K562 (cell line): ENCODE results near the gene TRIM47. TPM values are rescaled to one million over a fixed set of nuclear protein-coding genes. Genes with fewer than 3 reads are reported as not detected.
A peak's percentile ranks its signal among the peaks of the same experiment; 100 is the strongest.

Experiments
- ATAC-seq: fragments of 200-7000 bp; cut with Tn5 transposase; 3 replicates; pipeline ENCODE4 v1.9.1; 2020; ENCODE audit warnings: moderate library complexity
- BruUV-seq: library from RNA; stranded (reverse); fragments of 400-500 nt; replicated peaks from 2 replicates; lab custom pipeline; 2021; lab: Mats Ljungman, UMichigan
- CTCF ChIA-PET: fragments of 300-600 bp; formaldehyde crosslinking; extraction: SDS; loops from one replicate; lab custom pipeline; 2021; ENCODE audit warnings: low intra/inter-chr PET ratio; lab: Yijun Ruan, JAX
- POLR2A ChIA-PET: fragments of 300-600, 350-650 bp; sonication (Branson Sonifier 250); formaldehyde crosslinking; extraction: SDS; loops from one replicate; lab custom pipeline; 2021; ENCODE audit warnings: antibody characterized with exemption, inconsistent platforms; lab: Yijun Ruan, JAX
- DNase-seq, 4 experiments: peaks; one replicate each; pipeline versions ENCODE4 v3.0.0 to v3.0.0-alpha.2; 2011 to 2018; ENCODE audit warnings: low spot score in 3 of 4, mixed read lengths in 3 of 4; ENCODE audit errors: extremely low read depth in 1 of 4
- FAIRE-seq: peaks from 2 replicates; lab custom pipeline; 2011; peaks lifted over from hg19 to GRCh38; lab: Jason Lieb, UNC
- H2AFZ ChIP-seq: 2 replicates; pipeline ENCODE4 v1.6.0; 2011; ENCODE audit warnings: low read depth, low read length, control low read depth, inconsistent platforms
- H3K27ac ChIP-seq: fragments of 200-600 bp; 3 replicates; pipeline ENCODE4 v1.8.0; 2011; ENCODE audit warnings: low read depth, mild to moderate bottlenecking, control low read depth, inconsistent platforms, low read length, moderate library complexity, mixed read lengths; ENCODE audit errors: extremely low read depth
- H3K27me3 ChIP-seq, 2 experiments: fragments of 300-600 bp in 1 of 2; 2 replicates in 1 of 2; 3 replicates in 1 of 2; pipeline versions ENCODE4 v1.6.0 to v1.8.0; 2011; ENCODE audit warnings: inconsistent platforms in 2 of 2, low read length in 2 of 2, mild to moderate bottlenecking in 1 of 2, mixed read lengths in 1 of 2, moderate library complexity in 1 of 2; ENCODE audit not compliant: control insufficient read depth in 2 of 2, insufficient read depth in 2 of 2
- H3K36me3 ChIP-seq: fragments of 300-600 bp; 3 replicates; pipeline ENCODE4 v1.8.0; 2011; ENCODE audit warnings: mild to moderate bottlenecking, low read length, inconsistent platforms; ENCODE audit not compliant: control insufficient read depth, insufficient read depth
- H3K4me1 ChIP-seq, 2 experiments: fragments of 200-600 bp in 1 of 2; replicated peaks in 1 of 2; 2 replicates in 1 of 2; 3 replicates in 1 of 2; pipeline versions ENCODE4 v1.5.1 to v1.8.0; 2011; ENCODE audit warnings: inconsistent platforms in 2 of 2, low read length in 2 of 2, mild to moderate bottlenecking in 1 of 2, mixed read lengths in 1 of 2, moderate library complexity in 1 of 2; ENCODE audit not compliant: control insufficient read depth in 2 of 2, insufficient read depth in 2 of 2
- H3K4me2 ChIP-seq: 2 replicates; pipeline ENCODE4 v1.6.1; 2011; ENCODE audit warnings: low read length, control low read depth, inconsistent platforms, mixed read lengths; ENCODE audit not compliant: insufficient read depth
- H3K4me3 ChIP-seq: fragments of 200-600 bp; sonication (generic), shearing (Covaris generic); 2 replicates; pipeline ENCODE4 v1.5.1; 2016; ENCODE audit warnings: control low read depth, inconsistent platforms
- H3K79me2 ChIP-seq: fragments of 200-600 bp; 3 replicates; pipeline ENCODE4 v1.8.0; 2011; ENCODE audit warnings: low read length, inconsistent platforms; ENCODE audit not compliant: control insufficient read depth, insufficient read depth
- H3K9ac ChIP-seq, 2 experiments: 2 replicates each; pipeline versions ENCODE4 v1.6.0 to v1.6.1; 2011; ENCODE audit warnings: low read depth in 2 of 2, low read length in 2 of 2, control low read depth in 1 of 2, inconsistent platforms in 1 of 2, mild to moderate bottlenecking in 1 of 2, mixed read lengths in 1 of 2; ENCODE audit not compliant: insufficient read depth in 1 of 2
- H3K9me1 ChIP-seq: one replicate; pipeline ENCODE4 v1.6.0; 2011; ENCODE audit warnings: inconsistent platforms, mild to moderate bottlenecking, low read length, moderate library complexity; ENCODE audit not compliant: control insufficient read depth, insufficient read depth
- H3K9me3 ChIP-seq: replicated peaks from 2 replicates; pipeline ENCODE4 v1.5.1; 2011; ENCODE audit warnings: low read depth, low read length, inconsistent platforms; ENCODE audit not compliant: control insufficient read depth, insufficient read depth
- H4K20me1 ChIP-seq: replicated peaks from 2 replicates; pipeline ENCODE4 v1.6.1; 2011; ENCODE audit warnings: low read length, inconsistent platforms, mixed read lengths; ENCODE audit not compliant: control insufficient read depth, insufficient read depth
- HCFC1 ChIP-seq: IDR thresholded peaks from 2 replicates; pipeline ENCODE4 v1.6.1; 2012; ENCODE audit warnings: low read depth, low read length, improper control_type of control experiment
- RBFOX2 ChIP-seq: fragments of 200-400 bp; formaldehyde crosslinking; IDR thresholded peaks from 2 replicates; pipeline ENCODE4 v1.6.1; 2017; ENCODE audit warnings: low read depth, mild to moderate bottlenecking, low read length, moderate library complexity
- STAG1 ChIP-seq: sonication (generic); formaldehyde crosslinking; IDR thresholded peaks from 2 replicates; pipeline ENCODE4 v1.5.0; 2020; ENCODE audit warnings: missing genetic modification reagents, borderline replicate concordance
- ZKSCAN8 ChIP-seq: fragments of 200-800 bp; sonication (Bioruptor generic); IDR thresholded peaks from 2 replicates; pipeline ENCODE4 v1.6.1; 2016; ENCODE audit warnings: missing genetic modification characterization, missing compliant biosample characterization
- WGBS: fragments of 100-300 bp; shearing (Covaris generic); methylation state at CpG from one replicate; pipeline ENCODE4 v1.1.6; 2016; ENCODE audit warnings: low coverage, mixed read lengths; ENCODE audit not compliant: insufficient coverage; ENCODE audit errors: missing lambda C conversion rate; 5-methylcytosine and 5-hydroxymethylcytosine counted together
- in situ Hi-C: fragments of 300-500 bp; cut with MboI; formaldehyde crosslinking; loops from 4 replicates; pipeline ENCODE4 v1.15.0; 2018; ENCODE audit warnings: inconsistent platforms, mixed read lengths
- intact Hi-C: fragments of 100-400 bp; cut with micrococcal nuclease; formaldehyde crosslinking; loops from 2 replicates; pipeline ENCODE4 v1.14.2; 2022
- polyA plus RNA-seq, 8 experiments: library from polyadenylated mRNA; depleted of rRNA in 4 of 8; stranded (reverse) in 5 of 8; unstranded in 3 of 8; fragments of >200 nt; fragmentation: Nextera tagmentation in 2 of 8; fragmentation: Illumina TruSeq in 1 of 8; extraction: Ambion mirVana in 2 of 8; extraction: Trizol in 1 of 8; gene quantifications; 2 replicates each; pipeline versions ENCODE4 v1.2.1 to v1.2.3, GENCODE V29; 2011 to 2014; ENCODE audit warnings: inconsistent platforms in 1 of 8, missing spikeins in 1 of 8
- total RNA-seq, 7 experiments: library from RNA; depleted of rRNA in 6 of 7; stranded (reverse); fragments of >200 nt in 6 of 7; fragmentation: Illumina TruSeq in 2 of 7; extraction: Trizol in 2 of 7; gene quantifications; 2 replicates each; pipeline versions ENCODE4 v1.2.1 to v1.2.3, GENCODE V29; 2011 to 2021; ENCODE audit warnings: low replicate concordance in 1 of 7
- TF ChIP-seq, protein P1 (sequence below): sonication (generic); formaldehyde crosslinking; IDR thresholded peaks from 2 replicates; pipeline ENCODE4 v1.8.1; 2023; ENCODE audit warnings: mild to moderate bottlenecking, missing genetic modification reagents

Gene TRIM47
- total and polyA plus RNA-seq, 9 of the 15 experiments (the other 6 are each of a cell fraction or from before 2014, with no cell fraction given) = 0.56 to 6.1 (median 3.2) TPM

DNA sequence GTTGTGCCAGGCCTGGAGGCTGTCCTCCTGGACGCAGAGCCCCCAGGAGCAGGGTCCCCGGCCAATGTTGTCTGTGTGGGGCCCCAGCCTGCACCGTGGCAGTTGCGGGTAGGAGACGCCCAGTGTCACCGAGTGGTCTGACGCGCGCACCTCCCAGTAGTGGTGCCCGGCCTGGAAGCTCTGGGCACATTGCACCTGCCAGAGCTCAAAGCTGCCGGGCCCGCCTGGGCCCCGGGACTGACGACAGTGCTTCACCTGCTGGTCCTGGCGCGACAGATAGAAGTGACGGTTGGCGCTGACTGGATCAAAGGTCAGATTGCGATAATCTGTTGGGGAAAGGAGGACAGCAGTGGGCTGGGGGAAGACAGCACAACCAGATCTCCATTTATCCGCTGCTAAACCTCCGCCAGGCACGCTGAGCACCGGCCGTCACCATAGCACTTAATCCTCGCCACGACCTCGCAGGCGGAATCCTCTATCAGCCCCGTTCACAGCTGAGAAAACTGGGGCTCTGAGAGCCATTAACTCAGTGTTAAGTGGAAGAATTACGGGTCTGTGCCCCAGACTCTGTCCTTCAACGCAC, 12.7 kb upstream of the TRIM47 start:
- Histone ChIP-seq H2AFZ (no peak overlapping the region), H3K4me2 (no peak overlapping the region), H3K27ac (no peak overlapping the region), H3K36me3 (peaks cover 34% of the 10 kb centered on the region; the same call in 1 of the 3 replicates), H3K27me3 (no peaks in the 10 kb centered on the region), H3K9ac (peak overlapping the region in 1 of 2 experiments; percentile 77; a peak in 2 of 4 replicates), H3K4me3 (no peak overlapping the region), H3K9me3 (no peaks in the 10 kb centered on the region), H3K4me1 (peaks cover 10 to 59% of the 10 kb centered on the region in 2 experiments; a peak in 4 of 5 replicates), H3K9me1 (peaks cover 4% of the 10 kb centered on the region), H3K79me2 (peaks cover 24% of the 10 kb centered on the region), H4K20me1 (no peaks in the 10 kb centered on the region)
- TF ChIP-seq, protein P1, sequence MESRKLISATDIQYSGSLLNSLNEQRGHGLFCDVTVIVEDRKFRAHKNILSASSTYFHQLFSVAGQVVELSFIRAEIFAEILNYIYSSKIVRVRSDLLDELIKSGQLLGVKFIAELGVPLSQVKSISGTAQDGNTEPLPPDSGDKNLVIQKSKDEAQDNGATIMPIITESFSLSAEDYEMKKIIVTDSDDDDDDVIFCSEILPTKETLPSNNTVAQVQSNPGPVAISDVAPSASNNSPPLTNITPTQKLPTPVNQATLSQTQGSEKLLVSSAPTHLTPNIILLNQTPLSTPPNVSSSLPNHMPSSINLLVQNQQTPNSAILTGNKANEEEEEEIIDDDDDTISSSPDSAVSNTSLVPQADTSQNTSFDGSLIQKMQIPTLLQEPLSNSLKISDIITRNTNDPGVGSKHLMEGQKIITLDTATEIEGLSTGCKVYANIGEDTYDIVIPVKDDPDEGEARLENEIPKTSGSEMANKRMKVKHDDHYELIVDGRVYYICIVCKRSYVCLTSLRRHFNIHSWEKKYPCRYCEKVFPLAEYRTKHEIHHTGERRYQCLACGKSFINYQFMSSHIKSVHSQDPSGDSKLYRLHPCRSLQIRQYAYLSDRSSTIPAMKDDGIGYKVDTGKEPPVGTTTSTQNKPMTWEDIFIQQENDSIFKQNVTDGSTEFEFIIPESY (CRISPR knock-in tag) = peak; percentile 87
- TF ChIP-seq STAG1 (CRISPR knock-in tag) (no peak), RBFOX2 (0 out of 2 replicates have a peak, but pooled peaks have one; percentile 25), ZKSCAN8 (CRISPR knock-in tag) (no peak), HCFC1 (no peak)
- intact Hi-C loops = no loop called here
- WGBS = 91% methylated on average over 21 of the region's 31 CpGs
- DNase-seq (no peak), FAIRE-seq (no peak), ATAC-seq (no peak)
- CTCF ChIA-PET = no interaction called here
- no TSS peak for BruUV-seq
- POLR2A ChIA-PET = interaction anchor here (1.5 to 15.9 kb wide), 3 partner anchors 14 to 111 kb away, joined by 3 to 169 read pairs (median 3); partner anchors contain the start of gene TRIM47
- in situ Hi-C loops = no loop called here
